ENCODE measurements around the gene TMEM217. TPM values are rescaled to one million over a fixed set of nuclear protein-coding genes. Genes with fewer than 3 reads are reported as not detected.

Gene TMEM217
- total RNA-seq, 1 donor from 2014 or later = not detected

GRCh38 chr6:37222125-37222967 is 35.6 kb downstream of the TMEM217 start:
- H3K27me3 Mint-ChIP-seq (ENCODE audit: unreplicated experiment) = peaks cover 2% of the 10 kb centered on the region
- peak; percentile 82 for DNase-seq
- peaks cover 2% of the 10 kb centered on the region for H3K9me3 Mint-ChIP-seq (ENCODE audit: unreplicated experiment)
- H3K4me3 Mint-ChIP-seq (ENCODE audit: unreplicated experiment) = peak overlapping the region; percentile 85
- no peaks in the 10 kb centered on the region for H3K36me3 Mint-ChIP-seq (ENCODE audit: unreplicated experiment)
- H3K4me1 Mint-ChIP-seq (ENCODE audit: low read depth, unreplicated experiment) = peaks cover 8% of the 10 kb centered on the region
- peak overlapping the region; percentile 97 for H3K27ac Mint-ChIP-seq (ENCODE audit: unreplicated experiment)
- TF ChIP-seq CTCF (IDR thresholded peaks at IDR 0.05; ENCODE audit: partially characterized antibody, unreplicated experiment) = no peak

DNA sequence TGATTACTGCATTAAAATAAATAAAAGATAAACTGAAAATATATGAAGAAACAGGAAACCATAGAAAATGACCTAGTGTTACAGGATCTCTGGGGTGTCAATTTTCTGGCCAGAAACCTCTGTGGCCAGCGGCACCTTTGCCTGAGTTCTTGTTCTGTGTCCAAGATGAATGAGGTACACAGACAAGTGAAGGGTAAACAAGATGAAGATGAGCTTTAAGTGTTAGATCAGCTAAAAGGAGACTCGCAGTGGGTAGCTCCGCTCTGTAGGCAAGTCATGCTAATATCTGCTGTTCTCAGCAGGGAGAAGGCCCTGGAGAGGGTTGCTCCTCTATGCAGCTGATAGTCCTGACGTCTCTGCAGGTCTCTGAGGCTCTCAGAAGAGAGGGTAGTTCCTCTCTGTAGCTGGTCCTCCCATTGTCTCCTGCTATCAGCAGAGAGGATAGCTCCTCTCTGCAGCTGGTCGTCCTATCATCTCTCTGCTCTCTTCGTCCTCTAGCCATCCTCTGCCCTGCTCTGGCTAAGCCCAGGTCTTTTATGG is 36.3 kb downstream of the TMEM217 start:
- H3K4me3 Mint-ChIP-seq (ENCODE audit: unreplicated experiment) = peak overlapping the region; percentile 85
- no peak for DNase-seq
- peaks cover 2% of the 10 kb centered on the region for H3K27me3 Mint-ChIP-seq (ENCODE audit: unreplicated experiment)
- H3K4me1 Mint-ChIP-seq (ENCODE audit: low read depth, unreplicated experiment) = peaks cover 8% of the 10 kb centered on the region
- no peaks in the 10 kb centered on the region for H3K36me3 Mint-ChIP-seq (ENCODE audit: unreplicated experiment)
- peaks cover 2% of the 10 kb centered on the region for H3K9me3 Mint-ChIP-seq (ENCODE audit: unreplicated experiment)
- TF ChIP-seq CTCF (IDR thresholded peaks at IDR 0.05; ENCODE audit: partially characterized antibody, unreplicated experiment) = no peak
- peak overlapping the region; percentile 97 for H3K27ac Mint-ChIP-seq (ENCODE audit: unreplicated experiment)

- Mint-ChIP-seq H3K9me3 (ENCODE audit: unreplicated experiment) (peaks cover 2% of the 10 kb centered on the region), H3K27me3 (ENCODE audit: unreplicated experiment) (peaks cover 4% of the 10 kb centered on the region), H3K27ac (ENCODE audit: unreplicated experiment) (no peak overlapping the region), H3K4me1 (ENCODE audit: low read depth, unreplicated experiment) (peaks cover 8% of the 10 kb centered on the region), H3K4me3 (ENCODE audit: unreplicated experiment) (no peak overlapping the region), H3K36me3 (ENCODE audit: unreplicated experiment) (no peaks in the 10 kb centered on the region)
- no peak for TF ChIP-seq CTCF (IDR thresholded peaks at IDR 0.05; ENCODE audit: partially characterized antibody, unreplicated experiment)
- DNase-seq = no peak
These were observed 39.4 kb downstream of the TMEM217 start for GRCh38 chr6:37218511-37218910.

GRCh38 chr6:37218061-37218460 is 39.9 kb downstream of the TMEM217 start:
- Mint-ChIP-seq H3K9me3 (ENCODE audit: unreplicated experiment) (peaks cover 2% of the 10 kb centered on the region), H3K36me3 (ENCODE audit: unreplicated experiment) (no peaks in the 10 kb centered on the region), H3K4me1 (ENCODE audit: low read depth, unreplicated experiment) (peaks cover 7% of the 10 kb centered on the region), H3K27me3 (ENCODE audit: unreplicated experiment) (peaks cover 4% of the 10 kb centered on the region), H3K4me3 (ENCODE audit: unreplicated experiment) (no peak overlapping the region), H3K27ac (ENCODE audit: unreplicated experiment) (no peak overlapping the region)
- no peak for DNase-seq
- no peak for TF ChIP-seq CTCF (IDR thresholded peaks at IDR 0.05; ENCODE audit: partially characterized antibody, unreplicated experiment)

DNA sequence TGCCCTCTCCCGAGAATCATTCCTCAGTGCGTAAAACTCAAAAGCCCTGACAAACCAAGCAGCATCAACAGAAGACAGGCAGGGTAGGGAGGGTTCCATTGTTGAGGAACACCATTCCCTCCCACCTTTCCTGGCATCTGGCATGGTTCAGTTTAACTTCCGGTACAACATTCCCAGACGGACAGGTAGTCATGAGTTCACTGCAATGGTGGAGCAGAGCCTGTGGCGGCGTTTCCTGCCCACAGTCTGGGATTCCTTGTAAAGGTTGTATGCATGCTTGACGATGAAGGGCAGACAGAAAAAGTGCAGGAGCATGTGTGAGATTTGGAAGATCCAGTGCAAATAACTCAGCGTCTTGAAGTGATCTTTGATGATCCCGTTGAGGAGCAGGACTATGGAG is 45.7 kb downstream of the TMEM217 start:
- peaks cover 4% of the 10 kb centered on the region for H3K27me3 Mint-ChIP-seq (ENCODE audit: unreplicated experiment)
- no peaks in the 10 kb centered on the region for H3K36me3 Mint-ChIP-seq (ENCODE audit: unreplicated experiment)
- no peak overlapping the region for H3K27ac Mint-ChIP-seq (ENCODE audit: unreplicated experiment)
- peaks cover 2% of the 10 kb centered on the region for H3K9me3 Mint-ChIP-seq (ENCODE audit: unreplicated experiment)
- no peak overlapping the region for H3K4me3 Mint-ChIP-seq (ENCODE audit: unreplicated experiment)
- no peak for DNase-seq
- no peaks in the 10 kb centered on the region for H3K4me1 Mint-ChIP-seq (ENCODE audit: low read depth, unreplicated experiment)
- TF ChIP-seq CTCF (IDR thresholded peaks at IDR 0.05; ENCODE audit: partially characterized antibody, unreplicated experiment) = no peak

All from glutamatergic neuron (in vitro differentiated cells).